GM19372 (cell line): ENCODE measurements around the gene ITGB7.

Experiments
- ATAC-seq: cut with Tn5 transposase; IDR thresholded peaks from one replicate; pipeline ENCODE4 v1.9.1; 2021; ENCODE audit warnings: mild to moderate bottlenecking, low read depth, moderate library complexity; ENCODE audit not compliant: unreplicated experiment

ITGB7 gene

DNA sequence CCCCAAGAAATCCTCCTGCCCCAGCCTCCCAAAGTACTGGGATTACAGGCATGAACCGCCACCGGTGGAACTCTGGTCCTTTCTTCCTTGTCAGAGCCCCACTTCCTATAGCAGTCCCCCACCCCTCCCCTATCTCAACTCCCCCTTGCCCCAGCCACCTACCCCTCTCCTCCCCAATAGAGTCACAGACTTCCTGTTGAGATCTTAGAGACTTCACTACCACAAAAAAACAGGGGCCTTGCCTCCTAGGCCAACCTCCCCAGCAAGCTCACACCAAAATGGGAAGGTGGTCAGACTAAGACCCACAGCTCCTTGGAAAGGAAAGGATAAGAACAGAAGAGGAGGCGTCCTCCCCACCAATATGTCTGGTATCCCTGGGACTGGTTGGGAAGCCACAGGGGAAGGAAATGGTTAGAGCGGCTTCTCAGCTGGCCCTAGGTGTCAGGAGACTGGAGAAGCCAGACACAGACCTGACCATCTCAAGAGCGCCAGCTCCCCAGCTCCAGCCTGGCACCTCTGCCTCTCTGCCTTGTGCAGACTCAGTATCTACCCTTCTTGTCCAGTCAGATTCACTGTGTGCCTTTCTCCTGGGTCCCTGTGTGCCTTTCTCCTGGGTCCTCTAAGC, 8.5 kb downstream of the ITGB7 start:
- no peak for ATAC-seq

DNA sequence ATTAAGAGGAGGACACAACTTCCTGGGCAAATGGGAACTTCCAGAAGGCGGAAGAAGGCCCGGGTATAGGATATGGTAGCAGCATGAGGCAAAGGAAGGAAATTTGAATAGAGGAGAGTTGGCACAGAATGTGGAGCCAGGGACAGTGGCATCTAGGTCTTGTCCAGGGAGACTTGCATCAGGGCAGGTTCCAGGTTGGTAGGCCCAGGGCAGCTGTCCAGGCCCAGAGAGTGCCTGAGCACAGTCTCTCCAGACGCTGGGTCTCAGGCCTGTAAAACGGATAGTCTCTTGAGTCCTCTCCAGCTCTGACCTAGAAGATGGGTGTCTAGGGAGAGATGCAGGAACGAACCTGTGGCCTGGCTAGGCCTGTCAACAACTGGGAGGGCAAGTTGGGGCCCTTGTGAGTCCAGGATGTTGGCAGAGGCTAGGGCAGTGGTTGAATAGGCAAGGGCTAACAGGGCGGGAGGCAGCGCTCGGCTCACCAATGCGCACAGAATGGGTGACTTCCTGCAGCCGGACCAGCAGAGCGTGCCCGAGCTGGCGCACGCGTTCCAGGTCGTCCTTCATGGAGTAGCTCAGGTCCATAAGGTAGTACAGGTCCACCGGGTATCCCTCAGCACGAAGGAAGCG, 9.9 kb downstream of the ITGB7 start:
- ATAC-seq = no peak

DNA sequence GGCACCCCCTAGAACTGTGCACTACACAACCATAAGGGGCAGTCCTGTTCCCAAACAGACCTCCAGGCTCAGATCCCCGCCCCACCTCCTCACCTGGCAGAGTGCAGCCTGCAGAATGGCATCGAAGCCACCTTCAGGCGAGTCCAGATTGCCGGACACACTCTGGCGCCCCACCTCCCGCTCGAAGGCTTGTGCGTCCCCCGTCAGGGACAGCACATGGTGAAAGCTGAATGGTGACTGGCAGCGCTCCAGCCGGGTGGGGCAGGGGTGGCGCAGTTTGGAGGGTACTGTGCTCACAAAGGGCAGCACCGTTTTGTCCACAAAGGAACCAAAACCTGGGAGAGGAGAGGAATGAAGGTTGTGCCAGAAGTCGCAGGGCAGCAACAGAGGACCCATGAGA, 10.6 kb downstream of the ITGB7 start:
- ATAC-seq = no peak

DNA sequence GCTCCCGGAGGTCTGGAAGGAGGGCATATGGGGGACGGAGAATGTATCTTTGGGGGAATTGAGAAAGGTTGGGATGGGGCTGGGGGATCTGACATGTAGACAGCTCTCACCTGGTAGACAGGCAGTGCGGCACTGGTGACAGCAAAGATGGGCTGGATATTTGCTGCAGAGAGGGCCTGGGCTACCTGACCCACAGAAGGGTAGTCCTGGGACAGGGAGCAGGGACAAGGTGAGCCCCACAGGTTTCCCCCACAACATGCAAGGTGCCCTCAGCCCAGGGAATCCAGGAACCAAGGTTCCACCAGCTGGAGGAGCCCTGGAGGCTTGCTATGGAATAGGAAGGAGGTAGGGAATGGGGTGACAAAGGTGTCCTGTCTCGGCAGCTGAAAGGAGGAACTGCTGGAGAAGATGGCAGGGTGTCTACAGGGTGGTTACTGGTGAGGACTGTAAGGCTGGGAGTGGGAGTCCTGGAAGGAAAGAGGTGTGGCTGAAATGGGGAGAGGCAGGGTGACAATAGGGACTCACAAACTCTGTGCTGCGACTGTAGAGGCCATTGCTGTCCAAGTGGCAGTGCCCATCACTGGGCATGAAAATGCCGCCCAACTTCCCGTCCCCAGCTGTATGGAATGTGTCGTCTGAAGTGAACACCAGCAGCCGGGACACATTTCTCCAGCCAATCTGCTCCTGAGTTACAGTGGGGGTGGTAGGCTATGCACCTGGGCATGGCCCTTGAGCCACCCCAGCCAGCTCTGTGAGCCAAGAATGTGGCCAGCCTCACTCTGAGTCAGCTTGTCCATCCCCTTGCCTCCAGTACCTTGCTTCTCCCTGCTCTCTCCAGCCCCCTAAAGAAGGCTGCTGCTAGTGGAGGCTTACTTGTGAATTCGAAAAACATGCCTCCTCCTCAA, 11.3 kb downstream of the ITGB7 start:
- ATAC-seq = no peak

DNA sequence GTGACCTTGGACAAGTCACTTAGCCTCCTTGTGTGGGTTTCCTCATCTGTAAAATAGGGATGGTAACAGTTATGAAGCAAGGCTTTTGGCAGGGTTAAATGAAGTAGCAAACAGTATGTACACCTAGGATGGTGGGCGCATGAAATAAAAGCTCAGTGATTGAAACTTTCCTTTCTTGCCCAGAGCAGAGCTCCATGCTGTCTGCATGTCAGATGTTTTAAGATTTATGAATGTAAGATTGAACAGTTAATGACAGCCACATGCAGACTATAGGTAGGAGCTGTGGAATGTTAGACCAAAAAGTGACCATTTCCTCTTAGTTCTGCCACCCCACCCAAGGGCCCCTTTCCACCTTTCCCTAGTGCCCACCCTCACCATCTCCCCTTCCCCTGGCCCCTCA, 12.1 kb downstream of the ITGB7 start:
- no peak for ATAC-seq

DNA sequence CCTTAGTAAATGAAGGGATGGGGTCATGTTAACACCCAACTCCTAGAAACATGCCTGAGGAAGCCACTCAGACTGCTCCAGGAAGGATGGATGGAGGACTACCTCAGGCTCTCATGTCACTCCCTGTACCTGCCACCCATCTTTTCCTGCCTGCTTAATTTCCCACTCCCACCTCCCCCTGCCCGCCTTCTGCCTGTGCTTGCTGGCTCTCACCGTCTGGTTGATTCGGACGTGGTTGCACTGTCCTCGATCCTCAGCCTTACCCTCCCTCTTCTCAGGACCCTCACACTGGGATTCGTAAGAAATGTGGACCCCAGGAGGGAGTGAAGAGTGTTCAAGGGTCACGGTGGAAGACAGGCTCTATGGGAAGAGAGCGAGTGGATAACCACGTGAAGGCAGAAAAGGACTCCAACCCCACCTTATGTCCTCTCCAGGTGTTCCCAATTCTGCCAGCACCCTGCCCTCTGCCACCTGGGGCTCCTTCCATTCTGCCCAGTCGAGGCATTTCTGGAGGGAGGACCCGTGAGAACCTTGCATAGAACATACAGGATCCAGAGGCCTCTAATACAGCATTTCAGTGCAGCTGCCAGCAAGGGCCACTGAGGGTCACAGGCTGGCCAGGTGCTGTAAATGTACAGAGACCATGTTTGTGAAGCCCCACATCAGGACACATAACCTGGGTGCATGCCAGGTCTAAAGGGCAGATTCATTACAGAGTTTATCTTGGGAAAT, 12.9 kb downstream of the ITGB7 start:
- ATAC-seq = no peak

DNA sequence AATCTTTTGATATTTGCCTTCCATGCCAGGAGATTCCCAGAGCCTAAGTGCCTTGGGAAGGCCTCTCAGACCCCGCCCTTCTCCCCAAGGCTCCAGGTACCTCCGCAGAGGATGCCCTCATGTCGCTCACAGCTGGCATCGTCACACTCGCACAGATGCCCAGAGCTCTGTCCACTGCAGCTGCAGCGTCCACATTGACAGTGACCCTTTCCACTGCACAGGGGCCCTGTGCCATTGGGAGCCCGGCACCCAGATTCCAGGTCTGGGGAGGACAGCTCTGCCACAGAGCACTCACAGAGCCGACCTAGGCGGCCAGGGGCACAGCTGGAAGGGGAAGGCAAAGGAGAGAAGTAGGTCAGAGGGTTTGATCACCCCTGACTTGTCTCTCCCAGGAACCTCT, 14.0 kb downstream of the ITGB7 start:
- ATAC-seq = no peak

DNA sequence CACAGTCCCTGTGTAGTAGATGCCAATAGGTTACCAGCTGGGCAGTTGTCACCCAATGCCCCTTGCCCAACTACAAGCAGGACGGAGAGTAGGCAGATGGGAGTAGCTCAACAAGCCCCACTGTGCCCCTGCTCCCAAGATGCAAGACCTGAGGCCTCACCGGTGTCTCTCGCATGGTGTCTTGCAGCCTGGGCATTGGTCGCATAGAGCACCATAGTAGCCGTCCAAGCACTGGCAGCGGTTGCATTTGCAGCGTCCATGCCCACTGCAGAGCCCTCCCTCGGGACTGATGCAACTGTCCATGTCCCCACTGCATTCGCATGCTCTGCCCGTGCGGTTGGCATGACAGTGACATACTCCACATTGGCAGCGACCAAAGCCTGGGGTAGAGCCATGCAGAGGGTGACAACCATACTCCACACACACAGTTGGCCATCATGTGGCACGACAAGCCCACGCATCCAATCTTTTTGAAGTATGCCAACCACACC, 14.5 kb downstream of the ITGB7 start:
- no peak for ATAC-seq

DNA sequence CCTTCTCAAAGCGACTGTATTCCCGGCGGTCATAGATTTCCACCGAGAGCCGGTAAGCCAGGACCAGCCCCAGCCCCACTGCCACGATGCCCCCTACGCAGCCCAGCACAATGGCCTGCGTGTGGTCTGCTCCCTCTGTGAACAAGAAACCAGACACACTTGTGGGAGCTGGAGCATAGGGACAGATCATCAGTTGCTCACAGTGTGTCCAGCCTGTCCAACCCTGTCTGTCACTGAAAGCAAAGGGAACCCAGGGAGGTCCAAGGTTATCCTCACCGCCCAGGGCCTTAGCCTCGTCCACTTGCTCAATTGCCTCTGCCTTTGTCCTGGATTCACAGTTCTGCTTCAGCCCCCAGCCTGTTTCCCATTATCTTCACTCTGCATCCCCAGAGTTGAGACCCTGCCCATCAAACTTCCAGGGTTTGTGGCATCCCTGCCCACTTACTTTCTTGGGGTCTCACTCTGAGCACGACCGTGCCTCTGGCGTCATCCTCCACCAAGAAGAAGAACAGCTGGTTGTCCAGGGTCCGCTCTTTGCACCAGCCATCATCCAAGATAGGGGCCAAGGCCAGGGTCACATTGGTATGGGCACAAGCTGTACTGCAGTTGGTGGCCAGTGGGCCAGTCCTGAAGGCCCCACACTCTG, 15.0 kb downstream of the ITGB7 start:
- ATAC-seq = no peak

DNA sequence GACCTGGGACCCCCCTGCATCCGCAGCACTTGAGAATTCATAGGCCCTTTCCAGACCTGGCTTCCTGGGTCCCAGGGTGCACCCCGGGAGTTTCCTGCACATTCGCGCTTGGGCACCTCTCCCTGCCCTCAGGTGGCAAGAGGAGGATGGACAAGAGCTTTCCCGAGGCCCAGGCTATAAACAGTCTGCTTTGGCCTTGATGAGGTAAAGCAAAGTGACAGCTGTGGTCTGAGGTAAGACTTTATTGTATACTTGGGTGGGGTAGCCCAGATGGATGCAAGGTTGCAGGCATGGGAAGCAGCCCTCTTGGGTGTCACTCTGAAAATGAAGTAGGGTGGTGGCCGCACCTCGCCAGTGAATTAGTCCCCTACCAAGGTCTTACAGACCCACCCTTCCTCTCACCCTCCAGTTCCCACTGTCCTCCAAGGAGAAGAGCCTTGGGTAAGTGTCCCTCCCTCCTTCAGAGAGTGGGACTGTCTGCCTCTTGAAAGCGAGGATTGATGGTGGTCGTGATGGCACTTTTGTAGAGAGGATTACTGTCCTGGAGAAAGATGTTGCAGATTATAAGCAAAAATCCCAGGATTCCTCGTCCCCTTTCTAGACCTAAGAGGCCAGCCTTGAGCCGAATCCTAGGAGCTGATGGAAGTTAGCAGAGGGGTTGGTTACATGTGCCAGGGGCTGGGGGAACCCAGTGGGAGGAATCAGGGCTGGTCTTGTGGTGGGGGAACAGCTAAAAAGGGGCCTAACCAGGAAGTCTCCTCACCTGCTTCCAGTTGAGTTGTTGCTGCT, 15.8 kb downstream of the ITGB7 start:
- no peak for ATAC-seq

DNA sequence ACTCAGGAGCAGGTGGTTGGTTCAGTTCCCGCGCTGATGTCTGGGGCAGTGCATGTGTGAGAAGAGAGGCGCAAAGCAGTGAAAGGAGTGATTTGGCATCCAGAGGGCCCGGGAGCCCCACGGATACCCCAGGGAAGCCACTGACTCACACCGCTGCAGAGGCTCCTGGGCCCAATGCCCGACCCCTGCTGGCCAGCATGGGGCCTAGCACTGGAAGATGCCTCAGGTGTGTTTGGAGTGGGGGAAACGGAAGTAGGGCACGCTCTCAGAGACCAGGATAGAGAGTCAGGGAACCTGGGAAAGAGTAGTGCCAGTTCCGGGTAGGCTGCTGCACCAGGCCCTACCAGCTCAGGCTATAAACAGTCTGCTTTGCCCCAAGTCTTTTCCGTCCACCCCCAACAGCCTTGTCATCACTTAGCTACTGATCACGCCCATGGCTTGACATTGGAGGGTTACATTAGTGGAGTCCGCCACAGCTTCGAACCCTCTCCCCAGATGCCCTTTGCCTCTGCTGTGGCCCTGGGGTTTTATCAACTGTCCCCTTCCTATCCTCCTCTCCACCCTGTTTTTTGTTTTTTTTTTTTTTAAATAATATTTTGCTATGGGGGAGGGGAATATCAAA, 16.8 kb downstream of the ITGB7 start:
- ATAC-seq = no peak

DNA sequence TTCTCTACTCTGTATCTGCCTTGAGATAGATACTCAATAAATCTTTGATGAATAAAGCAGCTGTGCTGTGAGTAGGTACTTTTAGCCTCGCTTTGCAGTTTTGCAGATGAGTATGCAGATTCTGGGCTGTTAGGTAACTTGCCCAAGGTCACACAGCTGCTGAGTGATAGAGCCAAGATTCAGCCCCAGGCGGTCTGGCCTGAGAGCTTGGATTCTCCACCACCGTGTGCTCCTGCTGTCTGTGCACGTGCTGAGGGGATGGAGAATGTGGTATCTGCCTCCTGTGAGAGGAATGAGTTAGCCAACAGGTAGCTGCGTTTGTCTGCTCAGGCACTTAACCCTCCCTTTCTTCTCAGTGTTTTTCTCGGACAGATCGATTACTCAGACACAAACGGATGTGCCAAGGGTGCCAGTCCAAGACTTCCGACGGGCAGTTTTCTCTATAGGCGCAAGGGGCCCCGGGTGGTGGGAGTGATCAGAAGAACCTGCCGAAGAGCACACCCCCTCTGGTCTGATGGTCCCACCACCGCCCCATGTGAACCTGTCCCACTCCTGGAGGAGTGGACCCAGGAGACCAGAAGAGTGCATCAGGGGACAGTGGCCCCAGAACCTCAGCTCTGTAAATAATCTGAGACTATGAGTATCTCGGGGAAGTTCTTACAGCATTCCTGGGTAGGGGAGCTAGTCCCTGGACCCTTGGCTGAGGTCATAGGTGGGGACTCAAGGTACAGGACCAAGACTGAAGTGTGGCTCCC, 19.7 kb downstream of the ITGB7 start:
- ATAC-seq = no peak

DNA sequence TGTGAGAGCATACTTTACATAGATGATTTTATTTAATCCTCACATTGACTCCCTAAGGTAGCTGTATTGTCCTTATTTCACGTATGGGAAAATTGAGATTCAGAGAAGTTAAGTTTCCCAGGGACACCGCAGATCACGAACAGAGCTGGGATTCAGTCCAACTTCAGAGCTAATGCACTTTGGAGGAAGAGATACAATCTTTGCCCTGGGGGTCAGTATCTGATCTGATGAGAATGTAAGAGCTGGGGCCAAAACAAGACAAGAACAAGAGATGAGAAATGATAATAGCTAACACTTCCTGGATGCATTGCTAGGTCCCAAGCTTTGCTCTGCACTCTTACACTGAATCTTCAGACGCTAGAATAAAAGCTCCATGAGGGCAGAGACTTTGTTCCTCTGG, 20.3 kb downstream of the ITGB7 start:
- ATAC-seq = no peak

DNA sequence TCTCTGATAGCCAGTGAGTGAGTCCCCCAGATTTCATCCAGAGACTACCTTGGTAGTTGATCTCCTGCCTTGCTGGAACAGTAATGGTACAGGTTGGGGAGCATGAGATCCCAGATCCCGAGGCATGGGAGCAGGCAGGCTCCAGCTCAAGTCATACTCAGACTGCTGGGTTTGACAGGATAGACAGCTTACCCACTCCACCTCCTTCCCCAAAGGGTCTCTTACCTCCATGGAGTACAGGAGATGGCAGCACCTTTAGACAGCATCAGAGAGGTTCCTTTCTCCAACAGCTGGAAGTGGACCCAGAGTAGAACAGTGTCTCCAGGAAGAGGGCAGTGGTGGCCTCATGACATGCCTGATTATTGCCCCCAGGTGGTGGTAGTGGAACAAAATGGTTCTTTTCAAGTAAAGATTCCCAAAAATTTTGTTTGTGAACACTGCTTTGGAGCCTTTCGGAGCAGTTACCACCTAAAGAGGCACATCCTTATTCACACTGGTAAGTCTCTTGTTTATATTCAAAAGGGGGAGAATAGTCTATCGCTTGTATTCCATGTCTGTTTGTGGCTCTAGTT, 21.4 kb downstream of the ITGB7 start:
- ATAC-seq = no peak

DNA sequence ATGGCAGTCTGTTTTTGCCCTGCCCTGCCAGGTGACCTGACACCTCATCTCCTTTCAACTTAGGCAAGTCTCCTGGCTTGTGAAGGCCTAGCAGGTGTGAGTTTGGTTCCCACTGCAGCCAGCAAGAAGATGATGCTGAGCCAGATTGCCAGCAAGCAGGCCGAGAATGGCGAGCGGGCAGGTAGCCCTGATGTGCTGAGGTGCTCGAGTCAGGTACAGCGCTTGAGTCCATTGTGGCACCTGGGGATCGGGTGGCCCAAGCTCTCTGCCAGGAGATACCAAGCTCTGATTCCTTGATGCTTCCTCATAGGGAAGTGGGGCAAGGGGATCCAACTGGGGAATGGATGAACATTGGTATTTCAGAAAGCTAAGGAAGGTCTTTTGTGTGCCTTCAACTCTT, 22.2 kb downstream of the ITGB7 start:
- ATAC-seq = no peak

DNA sequence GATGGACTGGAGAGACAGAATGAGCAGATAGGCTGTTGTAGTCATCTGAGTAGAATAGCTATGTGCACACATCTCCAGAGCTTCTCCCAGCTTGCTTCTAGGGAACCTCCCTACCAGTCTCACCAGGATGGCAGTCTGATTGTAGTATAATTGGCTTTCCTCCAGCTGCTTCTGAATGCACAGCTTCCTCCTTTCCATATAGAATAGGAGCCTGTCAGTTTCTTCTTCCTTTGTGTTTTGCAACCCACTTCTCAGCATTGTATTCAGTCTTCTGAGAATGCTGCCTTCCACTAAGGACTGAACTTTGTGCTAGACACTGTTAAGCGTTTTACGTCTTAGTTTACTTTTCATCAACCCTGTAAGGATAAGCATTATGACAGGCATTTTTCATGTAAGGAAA, 24.1 kb downstream of the ITGB7 start:
- no peak for ATAC-seq

DNA sequence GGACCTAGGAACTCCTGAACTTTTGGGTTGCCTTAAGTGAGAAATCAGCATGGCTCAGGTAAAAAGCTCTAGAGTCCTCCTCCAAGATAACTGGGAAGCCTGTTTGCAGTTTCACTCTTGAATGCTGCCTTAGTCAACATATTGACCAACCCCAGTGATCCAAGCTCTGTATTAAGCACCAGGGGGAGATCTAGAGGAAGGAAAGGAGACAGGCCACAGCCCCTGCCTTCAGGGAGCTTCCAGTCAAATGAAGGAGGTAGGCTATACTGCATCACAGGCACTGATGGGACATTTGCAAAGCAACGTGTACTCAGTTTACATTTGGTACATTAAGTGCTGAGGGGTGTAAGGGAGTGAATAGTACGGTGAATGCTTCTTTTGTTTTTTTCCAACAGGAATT, 25.1 kb downstream of the ITGB7 start:
- ATAC-seq = no peak
